Tibial nerve (tissue), 3 donors: Measurements from ENCODE around the gene CD320.

ENCODE experiments used
- POLR2A ChIP-seq, 2 donors: fragments of 450-650 bp; IDR thresholded peaks; one replicate each; pipeline ENCODE4 v1.6.1; 2017; ENCODE audit warnings: antibody characterized with exemption in 2 of 2, mild to moderate bottlenecking in 2 of 2, moderate library complexity in 2 of 2
- TF ChIP-seq, protein P1 (sequence below), 5 experiments: fragments of 200-600 bp in 3 of 5; fragments of 450-650 bp in 2 of 5; sonication (generic) in 3 of 5; IDR thresholded peaks; one replicate each; pipeline ENCODE4 v1.5.1; 2016 to 2019; ENCODE audit warnings: antibody characterized with exemption in 5 of 5, mild to moderate bottlenecking in 3 of 5, moderate library complexity in 2 of 5

DNA sequence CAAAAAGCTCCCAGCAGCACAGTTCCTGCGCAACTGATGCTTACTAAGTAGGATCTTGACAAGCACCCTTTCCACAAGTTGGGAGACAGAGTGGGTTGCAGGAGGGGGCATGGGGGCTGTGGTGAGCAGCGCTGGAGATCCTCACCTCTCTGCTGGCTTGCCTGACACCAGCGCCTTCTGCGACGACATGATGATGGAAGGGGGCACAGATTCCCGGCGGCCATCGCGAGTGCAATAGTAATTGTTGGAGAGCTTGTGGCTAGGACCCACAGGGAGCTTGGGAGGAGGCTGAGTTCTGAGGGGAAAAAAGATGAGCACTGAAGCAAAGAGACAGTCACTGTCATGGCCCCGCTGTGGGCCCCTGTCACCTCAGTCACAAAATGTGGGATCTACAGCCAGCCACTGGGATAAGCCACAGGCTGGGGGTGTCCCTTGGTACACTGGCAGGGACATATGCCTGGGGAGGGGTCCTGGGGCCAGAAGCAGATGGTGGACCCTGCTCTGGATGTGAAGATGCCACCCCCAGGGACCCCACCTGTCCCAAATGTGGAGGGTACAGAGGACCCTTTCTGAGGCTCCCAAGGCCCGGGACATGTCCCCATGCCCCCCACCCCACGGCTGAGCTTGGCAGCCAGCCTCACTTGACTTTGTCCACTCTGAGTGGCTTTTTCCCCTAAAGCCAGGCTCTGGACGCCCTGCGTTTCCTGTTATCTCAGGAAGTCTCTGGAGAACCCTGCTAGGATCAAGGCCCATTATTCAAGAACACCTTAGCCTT, 8.4 kb upstream of the CD320 start:
- TF ChIP-seq, protein P1, sequence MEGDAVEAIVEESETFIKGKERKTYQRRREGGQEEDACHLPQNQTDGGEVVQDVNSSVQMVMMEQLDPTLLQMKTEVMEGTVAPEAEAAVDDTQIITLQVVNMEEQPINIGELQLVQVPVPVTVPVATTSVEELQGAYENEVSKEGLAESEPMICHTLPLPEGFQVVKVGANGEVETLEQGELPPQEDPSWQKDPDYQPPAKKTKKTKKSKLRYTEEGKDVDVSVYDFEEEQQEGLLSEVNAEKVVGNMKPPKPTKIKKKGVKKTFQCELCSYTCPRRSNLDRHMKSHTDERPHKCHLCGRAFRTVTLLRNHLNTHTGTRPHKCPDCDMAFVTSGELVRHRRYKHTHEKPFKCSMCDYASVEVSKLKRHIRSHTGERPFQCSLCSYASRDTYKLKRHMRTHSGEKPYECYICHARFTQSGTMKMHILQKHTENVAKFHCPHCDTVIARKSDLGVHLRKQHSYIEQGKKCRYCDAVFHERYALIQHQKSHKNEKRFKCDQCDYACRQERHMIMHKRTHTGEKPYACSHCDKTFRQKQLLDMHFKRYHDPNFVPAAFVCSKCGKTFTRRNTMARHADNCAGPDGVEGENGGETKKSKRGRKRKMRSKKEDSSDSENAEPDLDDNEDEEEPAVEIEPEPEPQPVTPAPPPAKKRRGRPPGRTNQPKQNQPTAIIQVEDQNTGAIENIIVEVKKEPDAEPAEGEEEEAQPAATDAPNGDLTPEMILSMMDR (IDR thresholded peaks at IDR 0.05) = no peak
- no peak for TF ChIP-seq POLR2A (IDR thresholded peaks at IDR 0.05)
